Activated naive CD8-positive, alpha-beta T cell treated with anti-CD3 and anti-CD28 coated beads, Interleukin-2, amount 50 U/mL, for 16 hours (primary cell): ENCODE data around the gene TMEM190.

Experiments used
- DNase-seq: peaks from one replicate; pipeline ENCODE4 v3.0.0-alpha.2; 2020; ENCODE audit warnings: low read depth, low spot score

Gene TMEM190

DNA sequence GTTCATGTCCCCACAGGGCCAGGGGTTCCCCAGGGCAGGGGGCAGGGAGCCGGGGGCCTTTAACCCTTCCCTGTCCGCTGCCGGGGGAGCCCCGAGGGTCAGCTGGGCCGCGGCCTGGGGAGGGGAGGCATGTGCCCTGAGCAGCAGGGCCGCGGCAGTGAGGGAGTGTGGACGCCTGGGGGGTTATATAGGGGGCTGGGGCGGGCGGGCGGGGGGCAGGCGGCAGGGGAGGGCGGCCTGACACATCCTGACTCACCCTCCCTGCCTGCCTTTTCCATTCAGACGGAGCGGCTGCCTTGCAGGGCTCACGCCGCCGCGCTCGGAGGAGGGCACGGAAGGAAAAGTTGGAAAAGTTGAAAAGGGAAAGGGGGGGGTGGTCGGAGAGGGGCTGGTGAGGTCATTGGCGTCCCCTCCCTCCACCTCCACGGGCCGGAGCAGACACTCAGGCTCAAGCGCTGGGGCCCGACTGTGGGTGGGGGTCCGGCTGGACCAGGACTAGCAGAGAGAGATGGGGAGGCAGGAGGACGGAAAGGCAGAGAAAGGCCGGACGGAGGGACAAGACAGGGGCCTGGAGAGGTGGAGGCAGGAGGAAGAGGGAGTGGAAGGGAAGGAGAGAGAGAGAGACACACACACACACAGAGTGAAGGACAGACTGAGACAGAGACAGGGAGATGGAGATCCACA is 6.2 kb upstream of the TMEM190 start, which contains the start of gene IL11:
Gene IL11 (minus strand): TSS at position 159 of the 684 bp plus-strand sequence. CDS start 153 bp downstream, at position 6.
- no peak for DNase-seq

DNA sequence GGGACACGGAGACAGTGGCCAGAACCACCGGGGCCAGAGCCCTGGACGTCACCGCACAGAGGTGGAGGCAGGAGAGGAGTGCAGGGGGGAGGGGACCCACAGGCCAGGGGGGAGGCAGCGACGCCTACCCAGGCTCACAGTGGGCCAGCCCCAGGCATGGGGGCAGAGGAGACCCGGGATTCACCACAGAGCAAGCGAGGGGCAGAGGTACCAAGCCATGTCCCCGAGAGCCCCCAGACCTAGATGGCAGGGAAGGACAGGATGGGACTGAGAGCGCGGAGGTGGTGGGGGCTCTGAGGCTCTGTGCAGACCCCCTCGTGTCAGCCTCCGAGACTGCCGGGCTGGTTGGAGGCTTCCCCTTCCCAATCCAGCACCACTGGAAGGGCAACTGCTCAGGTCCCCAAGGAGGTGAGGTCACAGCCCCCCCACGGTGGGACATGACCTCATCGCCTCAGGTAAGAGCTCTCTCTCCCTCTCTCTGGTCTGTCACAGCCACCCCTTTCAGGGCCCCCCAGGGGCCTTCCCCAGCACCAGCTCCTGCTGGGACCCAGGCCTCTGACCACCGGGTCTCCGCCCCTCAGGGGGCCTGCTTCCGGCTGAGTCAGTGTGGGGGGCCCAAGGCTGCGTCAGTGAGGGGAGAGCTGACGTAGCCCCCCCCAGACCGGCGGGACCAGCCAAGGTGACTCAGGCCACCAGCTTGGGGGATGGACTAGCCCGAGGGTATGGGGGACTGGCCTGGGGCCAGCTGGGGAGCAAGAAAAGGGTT is 4.1 kb upstream of the TMEM190 start:
- DNase-seq, result no peak

- DNase-seq, result no peak
Observed at GRCh38 chr19:55373306-55373992, 3.2 kb upstream of the TMEM190 start.

- DNase-seq, result no peak
Observed at GRCh38 chr19:55373993-55374757, 2.5 kb upstream of the TMEM190 start.

DNA sequence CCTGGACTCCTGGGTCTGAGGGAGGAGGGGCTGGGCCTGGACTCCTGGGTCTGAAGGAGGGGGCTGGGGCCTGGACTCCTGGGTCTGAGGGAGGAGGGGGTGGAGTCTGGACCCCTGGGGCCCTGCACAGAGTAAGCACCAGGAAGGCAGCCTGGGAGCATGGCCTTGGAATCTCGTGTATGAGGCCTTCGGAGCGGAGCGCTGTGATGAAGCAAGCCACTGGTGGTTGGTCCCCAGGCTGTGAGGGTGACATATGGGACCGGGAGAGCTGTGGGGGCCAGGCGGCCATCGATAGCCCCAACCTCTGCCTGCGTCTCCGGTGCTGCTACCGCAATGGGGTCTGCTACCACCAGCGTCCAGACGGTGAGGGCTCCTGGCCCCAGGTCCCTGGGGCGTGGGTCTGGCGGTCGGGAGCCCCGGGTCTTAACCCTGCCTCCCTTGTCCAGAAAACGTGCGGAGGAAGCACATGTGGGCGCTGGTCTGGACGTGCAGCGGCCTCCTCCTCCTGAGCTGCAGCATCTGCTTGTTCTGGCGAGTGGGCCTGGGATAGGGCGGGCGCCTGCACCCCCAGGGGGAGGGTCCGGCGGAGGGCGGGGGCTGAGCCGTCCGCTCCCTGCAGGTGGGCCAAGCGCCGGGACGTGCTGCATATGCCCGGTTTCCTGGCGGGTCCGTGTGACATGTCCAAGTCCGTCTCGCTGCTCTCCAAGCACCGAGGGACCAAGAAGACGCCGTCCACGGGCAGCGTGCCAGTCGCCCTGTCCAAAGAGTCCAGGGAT is 918 bp downstream of the TMEM190 start:
- DNase-seq, result no peak

- DNase-seq, result no peak
Observed at GRCh38 chr19:55379174-55379573, 2.5 kb downstream of the TMEM190 start.

DNA sequence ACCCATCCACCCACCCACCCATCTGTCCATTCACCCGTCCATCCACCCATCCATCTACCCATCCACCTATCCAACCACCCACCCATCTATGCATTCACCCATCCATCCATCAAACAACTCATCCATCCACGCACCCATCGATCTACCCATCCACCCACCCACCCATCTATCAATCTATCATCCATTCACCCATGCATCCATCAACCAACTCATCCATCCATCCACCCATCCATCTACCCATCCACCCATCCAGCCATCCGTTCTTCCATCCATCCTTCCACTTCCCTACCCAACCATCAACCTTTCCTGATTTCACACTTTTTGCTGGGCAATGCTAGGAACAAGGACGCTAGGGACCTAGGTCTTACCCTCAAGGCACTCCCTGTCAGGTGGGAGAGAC is 5.4 kb downstream of the TMEM190 start:
- DNase-seq, result no peak

- DNase-seq, result no peak
Observed at GRCh38 chr19:55382522-55383054, 6.0 kb downstream of the TMEM190 start.

DNA sequence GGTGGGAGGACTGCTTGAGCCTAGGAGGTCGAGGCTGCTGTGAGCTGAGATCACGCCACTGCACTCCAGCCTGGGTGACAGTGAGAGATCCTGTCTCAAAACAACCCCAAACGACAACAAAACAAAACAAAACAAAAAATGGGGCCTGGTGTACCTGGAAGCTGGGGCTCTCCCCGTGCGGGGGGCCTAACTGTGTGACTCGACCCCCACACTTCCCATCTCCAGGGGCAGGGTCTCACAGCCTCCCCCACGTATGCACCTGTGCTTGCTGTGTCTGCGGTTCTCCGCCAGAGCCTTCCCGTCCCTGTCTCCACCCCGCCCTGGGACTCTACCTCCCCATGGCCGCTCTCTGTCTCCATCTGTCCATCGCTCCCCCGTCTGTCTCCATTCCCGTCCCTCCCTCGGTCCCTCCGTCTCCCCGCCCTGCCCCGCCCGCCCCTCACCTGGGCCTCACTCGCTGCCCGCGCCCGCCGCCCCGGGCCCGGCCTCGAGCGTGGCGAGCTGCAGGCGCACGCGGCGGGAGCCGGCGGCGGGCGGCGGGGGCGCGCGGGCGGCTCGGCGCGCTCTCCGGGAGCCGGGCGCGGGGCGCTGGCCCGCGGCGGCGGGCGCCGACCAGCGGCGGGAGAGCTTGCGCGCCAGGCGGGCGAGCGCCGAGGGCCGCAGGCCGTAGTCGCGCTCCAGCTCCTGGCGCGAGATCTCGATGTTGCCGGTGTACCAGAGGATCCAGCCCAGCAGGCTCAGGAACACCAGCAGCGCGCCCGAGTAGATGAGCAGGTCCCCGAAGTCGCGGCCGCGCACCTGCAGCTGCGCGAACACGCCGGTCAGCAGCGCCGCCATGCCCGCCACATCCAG is 6.9 kb downstream of the TMEM190 start:
- no peak for DNase-seq

GRCh38 chr19:55384131-55384919 is 7.7 kb downstream of the TMEM190 start, which contains the start of gene TMEM238:
TMEM238 (minus strand) TSS chr19:55384292; CDS start chr19:55384259, 33 bp downstream.
- DNase-seq, result no peak

- DNase-seq, result peak; percentile 89
Observed at GRCh38 chr19:55384920-55385723, 8.5 kb downstream of the TMEM190 start.

DNA sequence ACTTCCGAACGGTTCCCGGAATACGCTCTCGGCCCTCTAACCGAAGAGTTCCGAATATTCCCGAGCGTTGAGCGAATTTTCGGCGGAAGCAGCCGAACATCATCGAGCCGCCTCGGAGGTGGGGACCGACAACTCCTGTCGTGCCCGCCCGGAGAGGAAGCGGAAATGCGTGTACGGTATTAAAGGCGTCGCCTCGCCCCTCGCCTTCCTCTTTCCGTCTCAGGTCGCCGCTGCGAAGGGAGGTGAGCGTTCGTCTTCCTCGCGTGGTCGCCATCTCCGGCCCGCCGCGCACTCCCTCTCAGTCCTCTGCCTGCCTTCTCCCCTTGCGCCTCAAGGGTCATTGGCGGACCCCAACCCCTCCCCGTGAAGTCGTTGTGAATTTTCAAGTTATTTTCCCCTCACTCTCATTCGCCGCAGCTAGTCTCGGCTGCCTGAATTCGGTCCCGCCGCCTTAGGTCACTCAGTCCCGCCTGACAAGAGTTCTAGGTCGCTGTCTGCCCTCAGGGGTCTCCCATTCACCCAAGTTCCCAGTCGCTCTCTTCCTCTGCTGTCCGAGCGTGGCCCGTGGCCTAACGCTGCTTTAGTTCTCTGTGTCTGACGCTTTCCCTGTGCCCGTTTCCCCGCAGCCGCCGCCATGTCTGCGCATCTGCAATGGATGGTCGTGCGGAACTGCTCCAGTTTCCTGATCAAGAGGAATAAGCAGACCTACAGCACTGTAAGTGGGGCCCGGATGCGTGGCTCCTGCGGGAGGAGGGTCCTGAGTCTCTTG is 9.3 kb downstream of the TMEM190 start, which contains the start of gene RPL28:
Gene RPL28 (plus strand): TSS at position 209 of the 769 bp plus-strand sequence. CDS start 426 bp downstream, at position 635.
- DNase-seq, result peak; percentile 93

DNA sequence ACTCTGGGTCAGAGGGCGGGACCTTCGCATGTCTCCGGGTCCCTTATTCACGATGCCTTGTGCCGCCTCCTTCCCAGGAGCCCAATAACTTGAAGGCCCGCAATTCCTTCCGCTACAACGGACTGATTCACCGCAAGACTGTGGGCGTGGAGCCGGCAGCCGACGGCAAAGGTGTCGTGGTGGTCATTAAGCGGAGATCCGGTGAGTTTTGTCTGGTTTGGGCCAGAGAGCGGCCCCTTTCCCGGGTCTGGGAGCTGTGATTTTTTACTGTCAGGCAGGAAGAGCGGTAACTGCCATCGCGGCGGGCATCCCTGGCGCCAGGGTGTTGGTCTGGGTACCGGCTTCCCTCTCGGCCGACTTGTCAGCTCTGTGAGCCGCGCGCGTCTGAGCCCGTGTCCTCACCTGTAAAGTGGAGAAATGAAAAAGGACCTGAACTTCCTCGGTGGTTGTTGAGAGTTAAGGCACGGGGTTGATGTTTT is 9.9 kb downstream of the TMEM190 start:
- DNase-seq, result no peak

DNA sequence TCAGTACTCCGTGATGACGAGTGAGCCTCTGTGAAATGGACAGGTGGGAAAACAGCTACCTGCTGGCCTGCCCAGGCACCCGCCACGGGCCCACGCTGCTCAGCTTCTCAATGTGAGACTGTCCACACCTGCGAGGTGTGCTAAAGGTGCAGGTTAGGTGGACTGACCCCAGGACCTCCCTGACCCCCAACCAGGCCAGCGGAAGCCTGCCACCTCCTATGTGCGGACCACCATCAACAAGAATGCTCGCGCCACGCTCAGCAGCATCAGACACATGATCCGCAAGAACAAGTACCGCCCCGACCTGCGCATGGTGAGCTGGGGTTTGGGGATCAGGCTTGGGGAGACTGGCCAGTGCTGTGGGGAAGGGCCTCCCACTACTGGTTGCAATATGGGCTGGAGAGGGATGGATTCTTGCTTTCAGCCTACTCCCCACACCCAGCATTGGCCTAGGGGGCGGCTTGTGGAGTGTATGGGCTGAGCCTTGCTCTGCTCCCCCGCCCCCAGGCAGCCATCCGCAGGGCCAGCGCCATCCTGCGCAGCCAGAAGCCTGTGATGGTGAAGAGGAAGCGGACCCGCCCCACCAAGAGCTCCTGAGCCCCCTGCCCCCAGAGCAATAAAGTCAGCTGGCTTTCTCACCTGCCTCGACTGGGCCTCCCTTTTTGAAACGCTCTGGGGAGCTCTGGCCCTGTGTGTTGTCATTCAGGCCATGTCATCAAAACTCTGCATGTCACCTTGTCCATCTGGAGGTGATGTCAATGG is 11.3 kb downstream of the TMEM190 start:
- DNase-seq, result no peak

- DNase-seq, result no peak
Observed at GRCh38 chr19:55389386-55390317, 13.0 kb downstream of the TMEM190 start.
